ENCODE data around the gene CALHM5.
A peak's percentile ranks its signal among the peaks of the same experiment; 100 is the strongest.
"Not testable (repeated sequence)": the region's sequence is repeated elsewhere in the genome, so short reads cannot be mapped to it uniquely, and the experiment has no call there.

Gene CALHM5

GRCh38 chr6:116482780-116483179 is 28.7 kb upstream of the CALHM5 start:
- TF ChIP-seq CTCF (IDR thresholded peaks at IDR 0.05; ENCODE audit: unreplicated experiment in 3 of 3), result no peak
- H3K4me3 Mint-ChIP-seq, result no peak overlapping the region

DNA sequence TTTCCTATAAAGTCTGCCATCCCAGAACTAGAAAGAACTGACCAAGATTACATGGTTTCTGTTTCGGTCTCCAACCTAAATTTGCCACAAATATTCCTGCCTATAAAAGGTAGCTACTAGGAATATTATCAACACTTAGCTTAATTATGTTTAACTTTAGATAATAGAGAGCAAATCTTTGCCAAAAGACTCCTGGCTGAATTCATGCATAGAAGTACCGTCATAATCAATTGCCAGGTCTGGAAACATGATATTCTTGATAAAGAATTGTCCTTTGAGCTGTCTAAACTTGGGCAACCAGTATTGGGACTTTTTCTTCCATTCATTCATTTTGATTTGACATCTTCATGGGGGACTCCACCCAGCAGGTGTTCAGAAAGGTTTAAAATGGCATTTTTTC is 27.8 kb upstream of the CALHM5 start:
- Mint-ChIP-seq H3K27me3 (ENCODE audit: low read depth) (no peaks in the 10 kb centered on the region), H3K36me3 (ENCODE audit: low read depth) (no peaks in the 10 kb centered on the region), H3K9me3 (peaks cover 4% of the 10 kb centered on the region), H3K4me1 (no peaks in the 10 kb centered on the region), H3K4me3 (no peak overlapping the region), H3K27ac (no peak overlapping the region)
- no peak for TF ChIP-seq CTCF (IDR thresholded peaks at IDR 0.05; ENCODE audit: unreplicated experiment in 3 of 3)

More at GRCh38 chr6:116482780-116483179, 28.7 kb upstream of the CALHM5 start:
- peaks cover 3% of the 10 kb centered on the region for H3K9me3 Mint-ChIP-seq
- H3K4me1 Mint-ChIP-seq, result no peaks in the 10 kb centered on the region
- no peak overlapping the region for H3K27ac Mint-ChIP-seq
- H3K27me3 Mint-ChIP-seq (ENCODE audit: low read depth), result no peaks in the 10 kb centered on the region
- no peaks in the 10 kb centered on the region for H3K36me3 Mint-ChIP-seq (ENCODE audit: low read depth)

GRCh38 chr6:116485559-116486184 is 25.8 kb upstream of the CALHM5 start:
- no peak overlapping the region for H3K4me3 Mint-ChIP-seq
- H3K9me3 Mint-ChIP-seq, result peaks cover 14% of the 10 kb centered on the region
- peak overlapping the region in 1 of 3 experiments; percentile 1 for H3K27ac Mint-ChIP-seq
- no peak for TF ChIP-seq CTCF (IDR thresholded peaks at IDR 0.05; ENCODE audit: unreplicated experiment in 3 of 3)
- H3K4me1 Mint-ChIP-seq, result no peaks in the 10 kb centered on the region
- no peaks in the 10 kb centered on the region for H3K36me3 Mint-ChIP-seq (ENCODE audit: low read depth)
- H3K27me3 Mint-ChIP-seq (ENCODE audit: low read depth), result no peaks in the 10 kb centered on the region

DNA sequence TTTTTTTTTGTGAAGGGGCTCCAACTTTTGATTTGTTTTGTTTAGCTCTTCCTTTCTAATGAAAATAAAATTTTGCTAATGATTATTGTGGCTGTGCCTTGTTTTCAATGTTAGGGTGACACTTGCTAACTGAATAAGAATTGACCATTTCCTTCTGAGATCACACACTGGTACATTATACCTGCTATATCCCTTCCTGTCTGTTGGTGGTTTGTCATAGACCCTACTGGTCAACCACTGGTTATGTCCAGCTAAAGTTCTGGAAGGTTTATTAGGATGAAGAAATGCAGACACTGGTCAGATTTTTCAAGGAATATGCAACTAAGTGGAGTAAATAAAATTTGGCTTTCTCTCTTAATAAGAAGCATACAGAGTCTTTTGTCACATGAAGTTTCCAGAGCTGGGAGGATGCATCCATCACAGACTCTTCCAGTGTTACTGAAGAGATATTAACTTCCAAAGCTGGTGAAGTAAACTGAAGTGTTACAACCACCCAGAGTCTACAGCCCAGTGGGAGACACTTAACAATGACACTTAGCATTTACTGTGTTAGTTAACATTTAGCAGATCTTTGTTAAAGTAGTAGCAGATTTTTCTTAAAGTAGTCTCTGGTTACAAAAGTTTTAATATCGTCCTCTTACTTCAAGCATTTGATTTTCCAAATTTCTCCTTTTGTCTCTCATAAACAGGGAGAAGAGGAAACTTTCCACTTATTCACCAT is 19.7 kb upstream of the CALHM5 start:
- TF ChIP-seq CTCF (IDR thresholded peaks at IDR 0.05; ENCODE audit: unreplicated experiment in 3 of 3), result no peak
- Mint-ChIP-seq H3K4me1 (no peaks in the 10 kb centered on the region), H3K27ac (no peak overlapping the region), H3K9me3 (peaks cover 17% of the 10 kb centered on the region), H3K4me3 (no peak overlapping the region), H3K36me3 (ENCODE audit: low read depth) (no peaks in the 10 kb centered on the region), H3K27me3 (ENCODE audit: low read depth) (no peaks in the 10 kb centered on the region)

DNA sequence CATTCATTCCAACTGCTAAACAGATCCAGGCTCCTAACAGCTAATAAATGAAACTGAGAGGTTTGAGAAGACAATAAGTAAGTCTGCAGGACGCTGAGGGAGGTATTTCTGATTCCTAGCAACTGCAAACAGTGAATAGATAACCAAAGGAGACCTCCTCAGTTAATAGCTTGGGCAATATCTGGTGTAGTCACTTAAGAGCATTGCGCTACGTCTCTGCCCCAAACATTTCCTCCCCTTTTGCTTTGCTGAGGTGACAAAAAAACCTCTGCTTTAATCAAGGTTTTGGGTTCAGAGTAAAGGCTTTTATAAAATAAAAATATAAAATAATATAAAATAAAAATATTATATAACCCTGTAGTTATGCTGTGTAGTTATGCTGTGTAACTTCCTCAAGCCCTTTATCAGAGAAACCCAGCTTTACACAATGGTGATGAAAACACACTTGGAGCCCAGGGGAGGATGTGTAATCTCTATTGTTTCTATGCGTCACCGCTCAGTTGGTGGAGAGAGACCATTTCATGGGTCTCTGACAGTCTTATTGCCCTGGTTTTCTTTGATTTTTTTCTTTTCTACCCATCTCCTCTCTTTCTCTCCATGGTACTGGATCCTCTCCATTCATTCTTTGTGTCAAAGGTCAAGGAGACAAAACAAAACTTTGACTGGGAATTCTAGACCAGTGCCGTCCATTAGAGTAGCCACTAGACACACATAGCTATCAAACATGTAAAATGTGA is 18.9 kb upstream of the CALHM5 start:
- no peaks in the 10 kb centered on the region for H3K36me3 Mint-ChIP-seq (ENCODE audit: low read depth)
- TF ChIP-seq CTCF (IDR thresholded peaks at IDR 0.05; ENCODE audit: unreplicated experiment in 3 of 3), result no peak
- no peaks in the 10 kb centered on the region for H3K4me1 Mint-ChIP-seq
- H3K4me3 Mint-ChIP-seq, result no peak overlapping the region
- H3K27me3 Mint-ChIP-seq (ENCODE audit: low read depth), result no peaks in the 10 kb centered on the region
- no peak overlapping the region for H3K27ac Mint-ChIP-seq
- H3K9me3 Mint-ChIP-seq, result peaks cover 15% of the 10 kb centered on the region

DNA sequence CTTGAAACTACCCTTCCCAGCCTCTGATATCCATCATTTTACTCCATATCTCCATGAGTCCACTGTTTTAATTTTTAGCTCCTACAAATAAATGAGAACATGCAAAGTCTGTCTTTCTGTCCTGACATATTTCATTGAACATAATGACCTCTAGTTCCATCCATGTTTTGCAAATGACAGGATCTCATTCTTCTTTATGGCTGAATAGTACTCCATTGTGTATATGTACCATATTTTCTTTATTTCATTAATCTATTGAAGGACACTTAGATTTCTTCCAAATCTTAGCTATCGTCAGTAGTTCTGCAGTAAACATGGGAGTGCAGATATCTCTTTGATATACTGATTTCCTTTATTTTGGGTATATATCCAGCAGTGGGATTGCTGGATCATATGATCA is 16.3 kb upstream of the CALHM5 start:
- H3K27me3 Mint-ChIP-seq (ENCODE audit: low read depth); H3K4me1 Mint-ChIP-seq; H3K36me3 Mint-ChIP-seq (ENCODE audit: low read depth); H3K9me3 Mint-ChIP-seq; H3K4me3 Mint-ChIP-seq; H3K27ac Mint-ChIP-seq: not testable (repeated sequence)

Data from nephron (organoid).